Omental fat pad (tissue), 4 donors: ENCODE data around the gene PPM1D. TPM values are rescaled to one million over a fixed set of nuclear protein-coding genes. Genes with fewer than 3 reads are reported as not detected.

Experiments
- ATAC-seq: fragments of 150-250 bp; one replicate; pipeline ENCODE4 v1.9.1; 2016; ENCODE audit warnings: mild to moderate bottlenecking, moderate library complexity; ENCODE audit not compliant: low FRiP score
- DNase-seq: peaks from one replicate; pipeline ENCODE4 v3.0.0-alpha.2; 2019; ENCODE audit warnings: low spot score
- total RNA-seq, 4 donors: library from RNA; depleted of rRNA; stranded (reverse); fragments of >200 nt; gene quantifications; one replicate each; pipeline ENCODE4 v1.1.0, GENCODE V29; 2016
- TF ChIP-seq, protein P1 (sequence below), 3 donors: fragments of 450-650 bp; IDR thresholded peaks; one replicate each; pipeline ENCODE4 v1.5.1; 2016 to 2017; ENCODE audit warnings: antibody characterized with exemption in 3 of 3, mild to moderate bottlenecking in 3 of 3, moderate library complexity in 2 of 3

Gene PPM1D
- total RNA-seq, 4 donors from 2014 or later = 11.1 to 32.0 (median 13.3) TPM

DNA sequence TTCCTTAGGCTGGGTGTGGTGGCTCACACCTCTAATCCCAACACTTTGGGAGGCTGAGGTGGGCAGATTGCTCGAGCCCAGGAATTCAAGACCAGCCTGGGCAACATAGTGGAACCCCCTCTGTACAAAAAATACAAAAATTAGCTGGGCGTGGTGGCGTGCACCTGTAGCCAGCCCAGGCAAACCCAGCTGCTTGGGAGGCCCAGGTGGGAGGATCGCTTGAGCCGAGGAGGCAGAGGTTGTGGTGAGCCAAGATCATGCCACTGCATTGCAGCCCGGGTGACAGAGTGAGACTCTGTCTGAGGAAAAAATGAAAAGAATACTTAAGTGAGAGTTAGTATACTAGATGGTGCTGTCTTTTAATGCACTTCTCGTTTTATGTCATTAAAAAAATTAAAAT, 15.1 kb downstream of the PPM1D start:
- no peak for DNase-seq
- TF ChIP-seq, protein P1, sequence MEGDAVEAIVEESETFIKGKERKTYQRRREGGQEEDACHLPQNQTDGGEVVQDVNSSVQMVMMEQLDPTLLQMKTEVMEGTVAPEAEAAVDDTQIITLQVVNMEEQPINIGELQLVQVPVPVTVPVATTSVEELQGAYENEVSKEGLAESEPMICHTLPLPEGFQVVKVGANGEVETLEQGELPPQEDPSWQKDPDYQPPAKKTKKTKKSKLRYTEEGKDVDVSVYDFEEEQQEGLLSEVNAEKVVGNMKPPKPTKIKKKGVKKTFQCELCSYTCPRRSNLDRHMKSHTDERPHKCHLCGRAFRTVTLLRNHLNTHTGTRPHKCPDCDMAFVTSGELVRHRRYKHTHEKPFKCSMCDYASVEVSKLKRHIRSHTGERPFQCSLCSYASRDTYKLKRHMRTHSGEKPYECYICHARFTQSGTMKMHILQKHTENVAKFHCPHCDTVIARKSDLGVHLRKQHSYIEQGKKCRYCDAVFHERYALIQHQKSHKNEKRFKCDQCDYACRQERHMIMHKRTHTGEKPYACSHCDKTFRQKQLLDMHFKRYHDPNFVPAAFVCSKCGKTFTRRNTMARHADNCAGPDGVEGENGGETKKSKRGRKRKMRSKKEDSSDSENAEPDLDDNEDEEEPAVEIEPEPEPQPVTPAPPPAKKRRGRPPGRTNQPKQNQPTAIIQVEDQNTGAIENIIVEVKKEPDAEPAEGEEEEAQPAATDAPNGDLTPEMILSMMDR (IDR thresholded peaks at IDR 0.05) = no peak
- ATAC-seq = no peak

DNA sequence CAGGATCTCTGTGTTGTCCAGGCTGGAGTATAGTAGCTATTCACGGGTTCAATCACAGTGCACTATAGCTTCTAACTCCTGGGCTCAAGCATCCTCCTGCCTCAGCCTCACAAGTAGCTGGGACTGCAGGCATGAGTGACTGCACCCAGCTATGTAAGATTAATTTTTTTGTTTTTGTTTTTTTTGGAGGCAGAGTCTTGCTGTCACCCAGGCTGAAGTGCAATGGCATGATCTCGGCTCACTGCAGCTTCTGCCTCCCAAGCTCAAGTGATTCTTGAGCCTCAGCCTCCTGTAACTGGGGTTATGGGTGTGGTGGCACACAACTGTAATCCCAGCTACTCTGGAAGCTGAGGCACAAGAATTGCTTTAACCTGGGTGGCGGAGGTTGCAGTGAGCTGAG, 15.8 kb downstream of the PPM1D start:
- DNase-seq (no peak), ATAC-seq (no peak)
- TF ChIP-seq, protein P1 (IDR thresholded peaks at IDR 0.05) = no peak

DNA sequence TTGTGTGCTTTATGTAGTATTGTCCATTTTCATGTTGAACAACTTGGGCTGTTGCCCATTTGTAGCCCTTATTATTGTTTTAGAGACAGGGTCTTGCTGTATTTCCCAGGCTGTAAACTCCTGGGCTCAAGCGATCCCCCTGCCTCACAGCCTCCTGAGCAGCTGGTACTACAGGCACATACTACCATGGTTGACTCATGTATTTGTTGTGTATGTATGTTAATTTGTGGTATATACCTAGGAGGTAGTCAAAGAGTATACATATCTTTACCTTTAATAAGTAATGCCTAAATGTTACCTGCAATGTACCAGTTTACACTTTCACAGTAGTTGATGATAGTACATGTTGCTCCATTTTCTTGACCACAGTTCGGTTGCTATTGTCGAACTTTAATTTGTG, 18.1 kb downstream of the PPM1D start:
- TF ChIP-seq, protein P1 (IDR thresholded peaks at IDR 0.05) = no peak
- ATAC-seq (no peak), DNase-seq (no peak)

DNA sequence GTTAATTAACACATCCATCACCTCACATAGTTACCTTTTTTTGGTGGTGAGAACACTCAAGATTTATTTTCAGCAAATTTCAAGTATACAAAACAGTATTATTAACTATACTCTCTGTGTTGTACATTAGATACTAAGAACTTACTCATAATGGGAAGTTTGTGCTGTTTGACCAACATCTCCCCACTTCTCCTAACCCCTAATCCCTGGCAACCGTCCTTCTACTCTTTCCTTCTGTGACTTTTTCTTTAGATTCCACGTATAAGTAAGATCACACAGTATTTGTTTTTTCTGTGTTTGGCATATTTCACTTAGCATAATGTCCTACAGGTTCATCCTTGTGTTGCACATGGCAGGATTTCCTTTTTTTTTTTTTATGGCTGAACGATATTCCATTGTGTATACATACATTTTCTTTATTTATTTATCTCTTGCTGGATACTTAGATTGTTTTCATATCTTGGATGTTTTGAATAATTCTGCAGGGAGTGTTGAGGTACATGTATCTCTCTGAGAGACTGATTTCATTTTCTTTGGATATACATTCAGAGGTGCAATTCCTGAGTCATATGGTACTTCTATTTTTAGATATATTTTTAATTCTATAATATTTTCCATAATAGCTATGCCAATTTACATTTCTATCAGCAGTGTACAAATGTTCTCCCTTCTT, 19.0 kb downstream of the PPM1D start:
- ATAC-seq = no peak
- DNase-seq = no peak
- TF ChIP-seq, protein P1 (IDR thresholded peaks at IDR 0.05) = no peak

DNA sequence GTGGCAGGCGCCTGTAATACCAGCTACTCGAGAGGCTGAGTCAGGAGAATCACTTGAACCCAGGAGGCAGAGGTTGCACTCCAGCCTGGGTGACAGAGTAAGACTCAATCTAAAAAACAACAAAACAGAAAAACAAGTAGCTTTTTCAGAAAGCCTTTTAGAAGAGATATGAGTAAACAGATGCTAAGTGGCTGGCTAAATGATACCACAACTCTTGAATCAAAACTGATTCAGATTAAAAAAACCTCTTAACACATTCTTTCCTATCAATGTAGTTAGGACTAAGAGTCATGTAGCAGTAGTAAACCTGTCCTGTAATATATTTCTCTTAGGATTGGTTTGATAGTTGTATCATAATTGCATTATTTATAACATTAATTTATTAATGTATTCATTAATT, 23.0 kb downstream of the PPM1D start:
- TF ChIP-seq, protein P1 (IDR thresholded peaks at IDR 0.05) = no peak
- no peak for DNase-seq
- ATAC-seq = no peak

DNA sequence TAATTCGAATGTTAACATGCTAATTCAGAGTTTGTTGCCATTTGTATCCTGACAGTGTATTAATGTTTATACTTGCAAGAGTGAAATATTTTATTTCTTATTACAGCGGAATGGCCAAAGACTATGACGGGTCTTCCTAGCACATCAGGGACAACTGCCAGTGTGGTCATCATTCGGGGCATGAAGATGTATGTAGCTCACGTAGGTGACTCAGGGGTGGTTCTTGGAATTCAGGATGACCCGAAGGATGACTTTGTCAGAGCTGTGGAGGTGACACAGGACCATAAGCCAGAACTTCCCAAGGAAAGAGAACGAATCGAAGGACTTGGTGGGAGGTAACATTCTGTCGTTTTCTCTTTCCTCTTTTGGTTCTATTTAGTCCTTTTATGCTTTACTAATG, 23.4 kb downstream of the PPM1D start:
- TF ChIP-seq, protein P1 (IDR thresholded peaks at IDR 0.05) = no peak
- no peak for DNase-seq
- ATAC-seq = no peak

DNA sequence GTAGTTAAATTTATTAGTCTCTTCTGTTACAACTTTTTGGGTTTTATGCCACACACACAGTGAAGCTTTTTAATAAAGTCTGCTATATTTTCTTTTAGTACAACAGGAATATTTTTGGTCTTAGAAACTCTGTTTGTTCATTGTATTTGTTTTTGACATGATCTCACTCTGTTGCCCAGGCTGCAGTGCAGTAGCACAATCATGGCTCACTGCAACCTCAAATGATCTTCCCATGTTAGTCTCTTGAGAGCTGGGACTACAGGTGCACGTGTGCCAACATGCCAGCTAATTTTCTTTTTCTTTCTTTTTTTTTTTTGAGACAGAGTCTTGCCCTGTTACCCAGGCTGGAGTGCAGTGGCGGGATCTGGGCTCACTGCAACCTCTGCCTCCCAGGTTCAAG, 27.1 kb downstream of the PPM1D start:
- DNase-seq (no peak), ATAC-seq (no peak)
- TF ChIP-seq, protein P1 (IDR thresholded peaks at IDR 0.05) = no peak
